ENCODE data around the gene NAT8L. TPM values are rescaled to one million over a fixed set of nuclear protein-coding genes. Genes with fewer than 3 reads are reported as not detected.

NAT8L gene
- total RNA-seq, 2 experiments from 2014 or later = not detected

GRCh38 chr4:2068198-2068470, 9.0 kb downstream of the NAT8L start:
- no peaks in the 10 kb centered on the region for H3K9me2 ChIP-seq (ENCODE audit: insufficient read depth, low read length)
- BruUV-seq (replicated peaks) = no TSS peak
- no peak overlapping the region for H3K4me3 ChIP-seq (ENCODE audit: low read depth, low read length, poor library complexity, severe bottlenecking)
- no peaks in the 10 kb centered on the region for H3K9me3 ChIP-seq (ENCODE audit: low read length)
- no peak overlapping the region for H3K4me2 ChIP-seq (ENCODE audit: low read length)
- H3K4me1 ChIP-seq (ENCODE audit: insufficient read depth, low read length, poor library complexity, severe bottlenecking) = no peaks in the 10 kb centered on the region
- H3K27ac ChIP-seq (ENCODE audit: low read depth, low read length, poor library complexity, severe bottlenecking) = no peak overlapping the region
- H3K36me3 ChIP-seq (ENCODE audit: insufficient read depth, low read length) = no peaks in the 10 kb centered on the region
- CTCF ChIA-PET (ENCODE audit: unreplicated experiment) = no interaction called here
- POLR2A ChIA-PET = no interaction called here
- intact Hi-C loops (cut with micrococcal nuclease; ENCODE audit: unreplicated experiment) = no loop called here
- no peak overlapping the region for H2AFZ ChIP-seq (ENCODE audit: low read length)
- no peak for DNase-seq (ENCODE audit: low spot score)
- H4K20me1 ChIP-seq (ENCODE audit: insufficient read depth, low read length) = no peaks in the 10 kb centered on the region
- no peaks in the 10 kb centered on the region for H3K79me2 ChIP-seq (ENCODE audit: insufficient read depth, low read depth, low read length)
- TF ChIP-seq CTCF (conservative IDR thresholded peaks at IDR 0.05; ENCODE audit: low read length) (no peak), EZH2phosphoT487 (IDR thresholded peaks at IDR 0.05; ENCODE audit: borderline replicate concordance, low read depth, low read length) (no peak)

GRCh38 chr4:2068566-2068965, 9.4 kb downstream of the NAT8L start:
- CTCF ChIA-PET (ENCODE audit: unreplicated experiment) = interaction anchor here (0.5 kb wide), 1 partner anchor 24 kb away, joined by 4 read pairs; no protein-coding TSS in a partner anchor
- Histone ChIP-seq H3K9me2 (ENCODE audit: insufficient read depth, low read length) (no peaks in the 10 kb centered on the region), H3K27ac (ENCODE audit: low read depth, low read length, poor library complexity, severe bottlenecking) (no peak overlapping the region), H4K20me1 (ENCODE audit: insufficient read depth, low read length) (no peaks in the 10 kb centered on the region), H3K4me1 (ENCODE audit: insufficient read depth, low read length, poor library complexity, severe bottlenecking) (no peaks in the 10 kb centered on the region), H2AFZ (ENCODE audit: low read length) (no peak overlapping the region), H3K36me3 (ENCODE audit: insufficient read depth, low read length) (no peaks in the 10 kb centered on the region), H3K9me3 (ENCODE audit: low read length) (no peaks in the 10 kb centered on the region), H3K79me2 (ENCODE audit: insufficient read depth, low read depth, low read length) (no peaks in the 10 kb centered on the region), H3K4me2 (ENCODE audit: low read length) (no peak overlapping the region), H3K4me3 (ENCODE audit: low read depth, low read length, poor library complexity, severe bottlenecking) (no peak overlapping the region)
- POLR2A ChIA-PET = no interaction called here
- TF ChIP-seq CTCF (conservative IDR thresholded peaks at IDR 0.05; ENCODE audit: low read length) (no peak), EZH2phosphoT487 (IDR thresholded peaks at IDR 0.05; ENCODE audit: borderline replicate concordance, low read depth, low read length) (no peak)
- no TSS peak for BruUV-seq (replicated peaks)
- DNase-seq (ENCODE audit: low spot score) = no peak
- intact Hi-C loops (cut with micrococcal nuclease; ENCODE audit: unreplicated experiment) = no loop called here

GRCh38 chr4:2069161-2069971, 10.2 kb downstream of the NAT8L start:
- no peak overlapping the region for H3K4me2 ChIP-seq (ENCODE audit: low read length)
- no peaks in the 10 kb centered on the region for H3K4me1 ChIP-seq (ENCODE audit: insufficient read depth, low read length, poor library complexity, severe bottlenecking)
- ChIA-PET CTCF (ENCODE audit: unreplicated experiment) (no interaction called here), POLR2A (no interaction called here)
- intact Hi-C loops (cut with micrococcal nuclease; ENCODE audit: unreplicated experiment) = no loop called here
- H3K27ac ChIP-seq (ENCODE audit: low read depth, low read length, poor library complexity, severe bottlenecking) = no peak overlapping the region
- no peaks in the 10 kb centered on the region for H3K36me3 ChIP-seq (ENCODE audit: insufficient read depth, low read length)
- H4K20me1 ChIP-seq (ENCODE audit: insufficient read depth, low read length) = no peaks in the 10 kb centered on the region
- H3K79me2 ChIP-seq (ENCODE audit: insufficient read depth, low read depth, low read length) = no peaks in the 10 kb centered on the region
- H2AFZ ChIP-seq (ENCODE audit: low read length) = no peak overlapping the region
- DNase-seq (ENCODE audit: low spot score) = no peak
- H3K4me3 ChIP-seq (ENCODE audit: low read depth, low read length, poor library complexity, severe bottlenecking) = no peak overlapping the region
- no peak for TF ChIP-seq CTCF (conservative IDR thresholded peaks at IDR 0.05; ENCODE audit: low read length)
- no peak for TF ChIP-seq EZH2phosphoT487 (IDR thresholded peaks at IDR 0.05; ENCODE audit: borderline replicate concordance, low read depth, low read length)
- no TSS peak for BruUV-seq (replicated peaks)
- H3K9me3 ChIP-seq (ENCODE audit: low read length) = no peaks in the 10 kb centered on the region
- H3K9me2 ChIP-seq (ENCODE audit: insufficient read depth, low read length) = no peaks in the 10 kb centered on the region
